ENCODE data around the gene SLC30A9. TPM values are rescaled to one million over a fixed set of nuclear protein-coding genes. Genes with fewer than 3 reads are reported as not detected.
A peak's percentile ranks its signal among the peaks of the same experiment; 100 is the strongest.

SLC30A9 gene
- total and polyA plus RNA-seq, 8 donors: 6.2 to 31.2 (median 24.1) TPM

- 37 to 61% methylated on average over 1 of the region's 1 CpG for WGBS, 2 donors
Observed at GRCh38 chr4:41985151-41985550, 5.2 kb upstream of the SLC30A9 start.

GRCh38 chr4:41989994-41990364 lies 351 bp upstream of the SLC30A9 start:
- Histone ChIP-seq H3K9me3 (no peaks in the 10 kb centered on the region), H3K4me3 (peak overlapping the region; percentile 93 to 99 (median 96)), H3K4me1 (peaks cover 14 to 30% (median 23%) of the 10 kb centered on the region in 3 donors), H3K36me3 (no peaks in the 10 kb centered on the region), H3K27ac (peak overlapping the region; percentile 60 to 78 (median 72)), H3K27me3 (no peaks in the 10 kb centered on the region)
- ATAC-seq: peak; percentile 14 to 22 (median 20)
- no peak for FAIRE-seq
- no peak for DNase-seq
- TF ChIP-seq CTCF (IDR thresholded peaks at IDR 0.05): no peak
- intact Hi-C loops (cut with DNase I): no loop called here
- 0% methylated on average over 12 of the region's 12 CpGs for WGBS, 2 donors

More at GRCh38 chr4:41985151-41985550, 5.2 kb upstream of the SLC30A9 start:
- FAIRE-seq: no peak
- no peak overlapping the region for H3K4me3 ChIP-seq
- no peak for TF ChIP-seq CTCF (IDR thresholded peaks at IDR 0.05)
- H3K9me3 ChIP-seq: no peaks in the 10 kb centered on the region
- ATAC-seq: no peak
- peaks cover 7 to 8% (median 7%) of the 10 kb centered on the region in 3 donors for H3K4me1 ChIP-seq
- intact Hi-C loops (cut with DNase I): no loop called here
- DNase-seq: no peak
- no peaks in the 10 kb centered on the region for H3K27me3 ChIP-seq
- H3K36me3 ChIP-seq: no peaks in the 10 kb centered on the region
- no peak overlapping the region for H3K27ac ChIP-seq

GRCh38 chr4:41991916-41992767 lies 1.8 kb downstream of the SLC30A9 start:
- FAIRE-seq: peak; percentile 34
- H3K27me3 ChIP-seq: no peaks in the 10 kb centered on the region
- H3K4me3 ChIP-seq: peak overlapping the region in 1 of 4 donors; percentile 93
- ATAC-seq: no peak
- intact Hi-C loops (cut with DNase I): no loop called here
- H3K9me3 ChIP-seq: no peaks in the 10 kb centered on the region
- peaks cover 14 to 30% (median 23%) of the 10 kb centered on the region in 3 donors for H3K4me1 ChIP-seq
- WGBS, 2 donors: 90% methylated on average over 10 of the region's 10 CpGs
- no peaks in the 10 kb centered on the region for H3K36me3 ChIP-seq
- no peak for TF ChIP-seq CTCF (IDR thresholded peaks at IDR 0.05)
- no peak for DNase-seq
- no peak overlapping the region for H3K27ac ChIP-seq

GRCh38 chr4:41992967-41993857 lies 2.9 kb downstream of the SLC30A9 start:
- FAIRE-seq: peak; percentile 68
- Histone ChIP-seq H3K9me3 (no peaks in the 10 kb centered on the region), H3K27ac (no peak overlapping the region), H3K27me3 (no peaks in the 10 kb centered on the region), H3K4me1 (peaks cover 14 to 30% (median 23%) of the 10 kb centered on the region in 3 donors), H3K4me3 (no peak overlapping the region), H3K36me3 (no peaks in the 10 kb centered on the region)
- intact Hi-C loops (cut with DNase I): no loop called here
- WGBS, 2 donors: 77 to 81% methylated on average over 4 of the region's 4 CpGs
- ATAC-seq: no peak
- TF ChIP-seq CTCF (IDR thresholded peaks at IDR 0.05): no peak
- DNase-seq: no peak
